Forelimb muscle (tissue), 1 donor: ENCODE measurements around the gene PAGR1. TPM values are rescaled to one million over a fixed set of nuclear protein-coding genes. Genes with fewer than 3 reads are reported as not detected.

ENCODE experiments used
- DNase-seq: peaks from one replicate; pipeline ENCODE4 v3.0.0-alpha.2; 2013; ENCODE audit warnings: low read depth
- polyA plus RNA-seq: library from polyadenylated mRNA; unstranded; fragments of 120-200 nt; gene quantifications from one replicate; pipeline ENCODE4 v1.2.1, GENCODE V29; 2013; ENCODE audit not compliant: insufficient read length

Gene PAGR1
- polyA plus RNA-seq, 1 donor: 28.4 TPM

DNA sequence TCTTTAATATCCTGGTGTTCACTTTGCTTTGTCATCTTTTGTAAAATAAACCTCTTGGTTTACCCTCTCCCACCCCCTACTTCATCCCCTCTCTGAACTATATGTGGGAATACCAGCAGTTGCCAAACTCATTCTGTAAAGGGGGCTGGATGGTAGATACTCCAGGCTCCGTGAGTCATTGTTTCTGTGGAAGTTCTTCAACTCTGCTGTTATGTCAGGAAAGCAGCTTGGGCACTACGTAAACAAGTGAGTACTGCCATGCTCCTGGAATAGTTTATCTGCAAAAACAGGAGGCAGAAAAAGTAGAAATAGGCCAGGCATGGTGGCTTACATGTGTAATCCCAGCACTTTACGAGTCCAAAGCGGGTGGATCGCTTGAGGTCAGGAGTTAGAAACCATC lies 21.9 kb downstream of the PAGR1 start:
- DNase-seq: no peak

DNA sequence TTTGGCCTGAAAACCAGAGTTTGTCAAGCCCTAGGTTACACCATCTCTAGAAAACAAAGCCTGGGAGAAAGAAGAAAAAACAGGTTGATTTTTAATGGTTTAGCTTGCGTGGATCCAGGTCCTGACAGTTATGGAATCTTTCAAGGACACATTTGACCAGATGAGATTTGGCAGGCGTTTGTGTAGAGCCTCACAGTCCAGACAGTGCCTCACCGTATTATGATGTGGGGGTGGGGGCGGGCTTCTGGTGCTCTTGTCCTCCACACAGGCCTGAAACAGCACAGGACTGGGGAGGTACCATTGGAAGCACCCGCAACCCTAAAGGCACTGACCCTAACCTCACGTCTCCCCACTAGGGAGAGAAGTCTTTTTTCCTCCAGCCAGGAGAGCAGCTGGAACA lies 23.9 kb downstream of the PAGR1 start:
- no peak for DNase-seq

DNA sequence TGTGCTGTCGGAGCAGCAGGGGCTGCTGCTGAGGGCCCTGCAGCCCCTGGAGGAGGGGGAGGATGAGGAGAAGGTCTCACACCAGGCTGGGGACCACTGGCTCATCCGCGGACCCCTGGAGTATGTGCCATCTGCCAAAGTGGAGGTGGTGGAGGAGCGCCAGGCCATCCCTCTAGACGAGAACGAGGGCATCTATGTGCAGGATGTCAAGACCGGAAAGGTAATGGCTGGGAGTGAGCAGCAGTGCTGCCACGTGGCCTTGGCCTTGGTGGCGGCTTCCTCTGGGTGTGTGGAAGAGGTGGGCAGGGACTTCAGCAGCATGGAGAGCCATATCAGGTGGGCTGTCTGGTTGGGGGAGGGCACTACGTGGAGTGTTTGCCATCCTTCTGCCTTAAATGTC lies 24.3 kb downstream of the PAGR1 start:
- DNase-seq: no peak

DNA sequence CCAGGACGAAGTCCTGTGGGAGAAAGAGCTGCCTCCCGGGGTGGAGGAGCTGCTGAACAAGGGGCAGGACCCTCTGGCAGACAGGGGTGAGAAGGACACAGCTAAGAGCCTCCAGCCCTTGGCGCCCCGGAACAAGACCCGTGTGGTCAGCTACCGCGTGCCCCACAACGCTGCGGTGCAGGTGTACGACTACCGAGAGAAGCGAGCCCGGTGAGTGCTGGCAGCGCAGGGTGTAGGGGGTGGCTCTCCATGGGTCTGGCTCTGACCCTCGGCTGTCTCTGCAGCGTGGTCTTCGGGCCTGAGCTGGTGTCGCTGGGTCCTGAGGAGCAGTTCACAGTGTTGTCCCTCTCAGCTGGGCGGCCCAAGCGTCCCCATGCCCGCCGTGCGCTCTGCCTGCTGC lies 25.7 kb downstream of the PAGR1 start:
- DNase-seq: no peak

DNA sequence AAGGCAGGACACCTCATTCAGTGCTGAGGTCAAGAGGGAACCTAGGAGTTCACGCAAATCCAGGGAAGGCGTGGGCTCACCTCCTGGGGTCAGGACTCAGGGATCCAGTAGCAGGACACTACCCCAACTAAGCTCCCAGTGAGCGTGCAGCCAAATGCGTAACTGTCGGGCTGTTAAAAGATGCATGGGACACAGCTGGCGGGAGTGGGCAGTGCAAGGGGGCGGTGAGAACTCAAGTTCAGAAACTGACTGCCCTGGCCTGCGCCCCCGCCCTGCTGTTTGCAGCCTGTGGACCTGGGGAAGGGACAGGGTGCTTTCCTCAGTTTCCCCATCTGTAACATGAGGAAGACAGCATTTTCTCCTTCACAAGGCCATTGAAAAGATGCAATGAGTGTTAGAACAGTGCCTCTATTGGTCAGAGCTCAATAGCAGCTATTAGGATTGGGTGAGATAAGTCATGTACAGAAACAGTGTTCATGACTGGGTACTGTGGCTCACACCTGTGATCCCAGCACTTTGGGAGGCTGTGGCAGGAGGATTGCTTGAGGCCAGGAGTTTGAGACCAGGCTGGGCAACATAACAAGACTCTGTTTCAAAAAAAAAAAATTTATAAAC lies 26.9 kb downstream of the PAGR1 start:
- DNase-seq: no peak

DNA sequence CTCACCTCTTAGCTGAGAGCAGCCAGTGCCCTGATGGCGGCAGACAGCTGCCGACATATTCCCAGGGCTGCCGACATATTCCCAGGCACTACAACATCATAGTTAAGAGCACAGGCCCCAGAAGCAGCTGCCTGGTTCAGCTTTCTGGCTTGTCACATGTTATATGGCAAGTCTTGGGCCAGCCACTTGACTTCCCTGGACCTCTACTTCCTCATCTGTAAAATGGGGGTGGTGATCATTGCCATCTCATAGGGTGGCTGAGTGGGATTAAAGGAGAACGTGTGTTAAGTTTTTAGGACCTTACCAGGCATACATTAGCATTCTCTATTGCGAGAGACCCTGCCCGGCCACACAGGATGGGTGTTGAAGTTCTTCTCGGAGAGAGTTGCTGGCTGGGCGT lies 28.0 kb downstream of the PAGR1 start:
- DNase-seq: no peak

DNA sequence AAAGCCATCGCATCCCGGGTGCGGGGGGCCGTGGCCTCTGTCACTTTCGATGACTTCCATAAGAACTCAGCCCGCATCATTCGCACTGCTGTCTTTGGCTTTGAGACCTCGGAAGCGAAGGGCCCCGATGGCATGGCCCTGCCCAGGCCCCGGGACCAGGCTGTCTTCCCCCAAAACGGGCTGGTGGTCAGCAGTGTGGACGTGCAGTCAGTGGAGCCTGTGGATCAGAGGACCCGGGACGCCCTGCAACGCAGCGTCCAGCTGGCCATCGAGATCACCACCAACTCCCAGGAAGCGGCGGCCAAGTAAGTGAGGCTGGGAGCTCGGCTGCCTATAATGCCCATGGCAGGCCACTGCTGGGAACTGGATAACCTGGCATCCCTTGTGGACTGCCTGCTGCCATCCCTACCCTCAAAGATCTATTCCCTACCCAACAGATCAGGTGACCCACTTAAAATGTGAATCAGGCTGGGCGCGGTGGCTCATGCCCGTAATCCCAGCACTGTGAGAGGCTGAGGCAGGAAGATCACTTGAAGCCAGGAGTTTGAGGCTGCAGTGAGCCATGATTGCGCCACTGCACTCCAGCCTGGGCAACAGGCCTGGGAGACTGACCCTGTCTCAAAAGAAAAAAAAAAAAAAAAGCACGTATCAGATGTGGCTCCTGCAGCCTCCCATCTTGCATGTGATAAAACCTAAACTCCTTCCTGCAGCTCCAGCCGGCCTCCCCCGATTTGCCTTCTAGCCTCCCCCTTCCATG lies 28.8 kb downstream of the PAGR1 start:
- no peak for DNase-seq

DNA sequence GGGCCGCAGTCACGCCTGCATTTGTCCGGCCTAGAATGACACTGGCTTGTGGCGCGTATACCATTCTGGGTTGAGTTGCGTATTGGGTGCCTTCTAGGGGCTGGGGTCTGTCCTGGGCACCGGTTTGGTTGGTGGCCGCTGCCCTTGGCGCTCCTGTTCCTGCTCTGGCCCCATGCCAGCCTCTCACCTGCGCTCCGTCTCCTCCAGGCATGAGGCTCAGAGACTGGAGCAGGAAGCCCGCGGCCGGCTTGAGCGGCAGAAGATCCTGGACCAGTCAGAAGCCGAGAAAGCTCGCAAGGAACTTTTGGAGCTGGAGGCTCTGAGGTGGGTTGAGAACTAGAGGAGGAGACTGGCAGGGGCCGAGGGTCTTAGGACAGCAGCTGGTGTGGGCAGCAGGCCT lies 29.7 kb downstream of the PAGR1 start:
- DNase-seq: no peak

DNA sequence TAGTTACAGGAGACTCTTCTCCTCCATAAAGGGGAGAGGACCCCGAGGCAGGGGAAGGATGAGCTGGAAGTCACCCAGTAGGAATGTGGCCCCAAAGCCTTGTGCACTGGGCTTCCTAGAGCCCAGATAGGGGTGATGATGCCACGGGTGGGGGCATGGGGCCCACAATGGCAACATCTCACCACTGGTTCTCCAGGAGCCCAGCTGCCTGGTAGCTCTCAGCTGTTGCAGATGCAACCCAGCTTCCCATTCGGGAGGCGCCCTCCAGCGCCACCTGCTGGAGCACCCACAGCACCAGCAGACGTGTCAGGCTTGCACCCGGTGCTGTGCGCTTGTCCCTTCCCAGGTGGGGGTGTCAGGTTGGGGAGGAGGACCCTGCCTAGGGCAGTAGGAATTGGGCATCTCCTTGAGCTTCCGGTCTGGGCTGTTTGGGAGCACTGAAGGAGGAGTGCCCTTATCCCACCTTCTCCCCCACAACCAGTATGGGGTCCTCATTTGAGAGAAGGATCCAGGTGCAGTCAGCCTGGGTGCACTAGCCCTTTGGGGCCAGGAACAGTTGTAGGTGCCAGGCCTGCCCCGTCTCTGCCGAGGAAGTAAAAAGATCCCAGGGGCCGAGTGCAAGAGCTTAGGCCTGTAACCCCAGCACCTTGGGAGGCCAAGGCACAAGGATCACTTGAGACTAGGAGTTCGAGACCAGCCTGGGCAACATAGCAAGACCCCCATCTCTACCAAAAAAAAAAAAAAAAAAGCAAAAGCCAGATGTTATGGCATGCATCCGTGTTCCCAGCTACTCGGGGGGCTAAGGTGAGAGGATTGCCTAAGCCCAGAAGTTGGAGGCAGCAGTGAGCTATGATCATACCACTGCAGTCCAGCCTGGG lies 32.7 kb downstream of the PAGR1 start:
- DNase-seq: no peak

DNA sequence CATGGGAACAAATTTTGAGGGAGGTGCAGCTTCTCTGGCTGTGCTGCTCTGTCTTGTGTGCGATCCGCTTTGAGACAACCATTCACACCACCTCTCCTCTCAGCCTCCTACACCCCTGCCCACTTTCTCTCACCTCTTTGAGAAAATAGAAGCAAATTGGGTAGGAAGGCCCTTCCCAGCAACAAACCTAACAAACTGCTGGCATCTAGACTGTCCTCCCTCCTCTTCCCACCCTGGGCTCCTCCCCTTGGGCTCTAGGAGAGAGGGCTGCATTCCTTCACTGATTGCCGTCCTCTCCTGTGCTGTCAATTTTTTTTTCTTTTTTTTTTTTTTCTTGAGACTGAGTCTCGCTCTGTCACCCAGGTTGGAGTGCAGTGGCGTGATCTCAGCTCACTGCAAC lies 33.6 kb downstream of the PAGR1 start:
- DNase-seq: no peak

DNA sequence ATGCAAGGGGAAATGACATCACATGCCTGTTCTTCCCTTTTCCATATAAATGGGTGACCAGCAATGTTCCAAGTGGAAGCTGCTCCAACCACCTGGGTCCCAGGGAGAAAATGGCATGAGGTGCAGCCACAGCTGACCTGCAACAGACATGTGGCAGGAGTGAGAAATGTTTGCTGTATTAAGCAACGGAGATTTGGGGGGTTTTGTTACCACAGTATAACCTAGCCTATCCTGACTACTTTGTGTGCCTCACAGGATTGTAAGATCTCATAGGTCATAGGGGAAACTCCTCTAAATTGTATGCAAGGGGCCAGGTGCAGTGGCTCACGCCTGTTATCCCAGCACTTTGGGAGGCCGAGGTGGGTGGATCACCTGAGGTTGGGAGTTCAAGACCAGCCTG lies 35.0 kb downstream of the PAGR1 start:
- DNase-seq: no peak

DNA sequence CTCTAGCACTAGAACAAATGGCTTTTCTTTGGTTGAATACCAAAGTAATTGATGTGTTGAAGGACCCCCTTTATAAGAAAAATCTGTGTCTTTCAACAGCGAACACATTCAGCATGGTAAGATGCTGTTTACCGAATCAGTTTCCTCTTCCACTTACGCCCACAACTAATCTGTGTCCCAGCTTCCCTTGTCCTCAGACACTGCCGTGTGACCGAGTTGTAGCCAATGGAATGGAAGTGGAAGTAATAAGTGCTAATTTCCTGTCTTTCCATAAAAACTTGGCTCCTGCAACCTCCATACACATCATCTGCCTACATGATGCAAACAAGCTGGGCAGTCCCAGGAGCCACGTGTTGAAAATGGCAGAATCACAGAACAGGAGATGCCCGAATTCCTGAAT lies 36.7 kb downstream of the PAGR1 start:
- DNase-seq: peak; percentile 17

DNA sequence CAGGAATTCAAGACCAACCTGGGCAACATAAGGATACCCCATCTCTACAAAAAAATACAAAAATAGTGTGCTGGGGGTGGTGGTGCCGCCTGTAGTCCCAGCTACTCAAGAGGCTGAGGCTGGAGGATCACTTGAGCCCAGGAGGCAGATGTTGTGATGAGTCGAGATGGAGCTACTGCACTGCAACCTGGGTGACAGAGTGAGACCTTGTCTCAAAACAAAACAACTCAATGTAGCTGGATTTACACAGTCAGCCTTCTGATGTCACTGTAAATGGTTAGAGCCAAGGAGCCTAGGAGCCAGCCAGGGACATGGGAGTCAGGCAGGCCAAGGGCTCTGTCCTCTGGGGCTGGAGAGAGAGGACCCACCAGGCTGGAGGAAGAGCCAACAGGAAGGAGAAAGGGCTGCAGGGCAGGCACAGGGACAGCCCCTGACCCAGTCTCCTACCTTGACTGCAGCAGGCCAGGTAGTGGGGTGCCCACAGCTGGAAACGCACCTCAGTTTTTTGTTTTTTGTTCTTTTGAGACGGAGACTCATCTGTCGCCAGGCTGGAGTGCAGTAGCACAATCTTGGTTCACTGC lies 38.7 kb downstream of the PAGR1 start:
- DNase-seq: no peak

DNA sequence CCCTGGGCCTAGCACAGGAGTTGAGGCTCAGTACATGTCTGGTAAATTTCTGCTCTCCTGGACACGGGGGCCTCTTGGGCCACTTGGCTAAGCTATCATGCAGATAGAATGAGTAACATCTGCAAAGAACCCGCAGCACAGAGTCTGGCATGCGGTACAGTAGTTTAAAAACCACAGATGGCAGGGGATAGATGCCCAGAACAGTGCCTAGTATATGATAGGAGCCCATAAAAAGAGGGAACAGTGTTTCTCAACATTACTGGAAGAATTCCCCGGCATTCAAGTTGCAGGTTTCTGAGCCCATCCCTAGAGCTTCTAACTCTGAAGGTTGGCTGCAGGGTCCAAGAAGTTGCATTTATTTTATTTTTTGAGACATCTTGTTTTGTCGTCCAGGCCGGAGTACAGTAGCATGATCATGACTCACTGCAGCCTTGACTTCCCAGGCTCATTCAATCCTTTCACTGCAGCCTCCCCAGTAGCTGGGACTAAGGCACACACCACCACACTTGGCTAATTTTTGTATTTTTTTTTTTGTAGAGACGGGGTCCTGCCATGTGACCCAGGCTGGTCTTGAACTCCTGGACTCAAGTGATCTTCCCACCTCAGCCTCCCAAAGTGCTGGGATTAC lies 41.3 kb downstream of the PAGR1 start:
- no peak for DNase-seq

DNA sequence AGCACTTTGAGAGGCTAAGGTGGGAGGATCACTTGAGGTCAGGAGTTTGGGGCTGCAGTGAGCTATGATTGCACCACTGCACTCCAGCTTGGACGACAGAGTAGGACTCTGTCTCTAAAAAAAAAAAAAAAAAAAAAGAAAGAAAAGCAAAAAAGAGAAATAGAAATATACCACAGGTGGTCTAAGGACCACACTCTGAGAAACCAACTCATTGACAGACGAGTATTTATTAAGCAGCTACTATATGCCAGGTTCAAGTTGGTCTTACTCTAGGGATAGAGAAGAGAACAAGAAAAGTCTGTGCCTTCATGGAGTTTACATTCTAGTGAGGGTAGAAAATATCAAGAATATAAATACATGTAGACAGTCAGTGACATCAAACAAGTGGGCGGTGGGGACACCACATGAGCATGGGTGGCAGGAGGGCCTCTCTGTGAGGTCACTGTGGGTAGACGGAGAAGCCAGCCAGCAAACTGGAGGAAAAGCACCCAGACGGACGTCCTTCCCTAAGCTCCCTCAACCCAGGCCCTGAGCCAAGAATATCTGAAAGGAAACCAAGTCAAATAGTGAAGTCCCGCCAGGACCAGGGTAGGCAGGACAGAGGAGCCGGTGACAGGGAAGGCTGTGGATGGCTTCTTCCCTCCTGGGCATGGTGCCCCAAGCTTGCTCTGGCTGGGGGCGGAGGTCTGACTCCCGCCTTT lies 42.3 kb downstream of the PAGR1 start:
- DNase-seq: no peak

DNA sequence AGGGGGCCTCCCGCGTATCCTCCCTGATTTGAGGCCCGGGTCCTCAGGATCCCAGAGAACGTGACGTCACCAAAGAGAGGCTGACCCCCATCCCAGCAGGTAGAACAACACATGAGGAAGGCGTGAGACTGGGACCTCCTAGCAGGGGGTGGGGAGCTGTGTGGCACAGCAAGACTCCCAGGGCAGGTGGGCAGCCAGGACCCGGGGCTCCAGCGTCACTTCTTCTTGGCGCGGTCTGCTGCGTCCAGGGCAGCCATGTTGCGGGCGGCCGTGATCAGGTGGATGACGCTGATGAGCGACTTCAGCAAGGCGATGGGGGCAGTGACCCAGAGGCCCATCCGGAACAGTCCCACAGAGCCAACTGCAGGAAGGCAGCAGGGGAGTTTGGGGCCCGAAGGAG lies 43.0 kb downstream of the PAGR1 start:
- DNase-seq: no peak

DNA sequence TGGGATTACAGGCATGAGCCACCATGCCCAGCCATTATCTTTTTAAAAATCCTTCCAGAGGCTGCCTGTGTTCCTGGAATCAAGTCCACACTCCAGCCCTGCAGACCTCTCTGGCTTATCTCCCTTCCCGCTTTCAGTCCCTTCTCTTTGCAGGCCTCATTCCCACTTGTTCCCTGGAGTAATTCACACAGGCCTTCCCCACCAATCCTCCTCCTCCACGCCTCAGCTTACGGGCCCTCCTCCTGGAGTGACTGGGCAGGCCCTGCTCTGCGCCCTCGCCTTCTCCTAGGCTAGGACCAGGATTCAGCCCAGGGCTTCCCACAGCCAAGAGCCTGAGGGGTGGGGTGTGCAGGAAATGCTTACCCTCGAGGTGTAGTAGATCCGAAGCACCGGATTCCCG lies 44.3 kb downstream of the PAGR1 start:
- DNase-seq: no peak

DNA sequence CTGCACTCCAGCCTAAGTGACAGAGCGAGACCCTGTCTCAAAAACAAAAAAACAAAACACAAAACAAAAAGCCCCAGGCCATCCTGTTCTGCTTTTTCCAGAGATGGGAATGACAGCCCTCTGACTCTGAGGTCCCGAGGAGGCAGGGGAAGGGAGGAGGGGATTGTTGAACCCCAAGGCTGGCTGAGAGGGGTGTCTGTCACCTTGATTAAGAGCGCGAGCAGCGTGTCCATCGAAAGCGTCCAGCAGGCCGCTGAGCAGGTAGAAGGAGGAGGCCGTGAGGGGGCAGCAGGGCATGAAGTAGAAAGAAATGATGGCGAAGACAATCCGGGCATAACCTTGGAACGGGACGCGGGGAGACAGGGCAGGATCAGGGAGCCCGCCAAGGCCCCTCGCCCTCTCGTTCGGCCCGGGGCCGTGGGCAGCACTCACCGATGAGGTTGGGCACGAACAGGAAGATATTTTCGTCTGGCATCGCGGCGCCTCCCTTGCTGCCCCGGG lies 46.5 kb downstream of the PAGR1 start:
- DNase-seq: no peak

DNA sequence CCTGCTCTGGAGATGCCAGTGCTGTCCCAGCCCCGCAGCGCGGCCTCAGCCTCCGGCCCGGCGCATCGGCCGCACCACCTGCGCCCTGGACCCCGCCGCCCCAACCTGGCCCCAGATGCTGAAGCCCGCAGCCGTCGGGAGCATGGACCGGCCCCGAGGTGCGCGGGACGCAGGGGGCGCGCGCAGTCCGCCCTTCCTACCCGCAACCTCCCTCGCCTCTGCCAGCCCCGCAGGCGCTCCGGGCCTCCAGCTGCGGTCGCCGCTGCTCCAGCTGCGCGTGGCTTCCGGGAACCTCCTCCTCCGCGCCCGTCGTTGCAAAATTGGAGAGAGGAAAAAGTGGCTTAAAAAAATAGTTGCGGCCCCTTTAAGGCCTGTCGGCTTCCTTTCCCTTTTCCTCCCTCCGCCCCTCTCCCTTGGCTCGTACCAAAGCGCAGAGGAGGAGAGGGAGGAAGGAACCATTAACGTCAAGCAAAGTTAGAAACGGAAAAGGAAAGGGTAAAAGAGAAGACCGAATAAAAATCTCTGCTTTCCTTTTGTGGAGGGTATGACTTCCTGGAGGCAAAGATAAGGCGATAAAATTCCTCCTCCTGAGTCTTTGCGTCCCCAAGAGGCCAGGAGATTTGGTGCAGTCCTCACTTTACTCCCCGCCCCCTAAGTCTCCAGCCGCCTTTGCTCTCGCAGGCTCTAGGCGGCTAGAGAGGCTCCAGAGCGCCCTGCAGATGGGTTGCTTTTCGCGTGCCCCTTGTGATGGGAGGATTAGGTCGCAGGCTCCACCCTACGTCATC lies 47.1 kb downstream of the PAGR1 start, which contains the start of gene CDIPT:
Gene CDIPT (minus strand): TSS at position 343 of the 785 bp plus-strand sequence. CDS start 369 bp downstream, outside the sequence.
- peak; percentile 94 for DNase-seq

DNA sequence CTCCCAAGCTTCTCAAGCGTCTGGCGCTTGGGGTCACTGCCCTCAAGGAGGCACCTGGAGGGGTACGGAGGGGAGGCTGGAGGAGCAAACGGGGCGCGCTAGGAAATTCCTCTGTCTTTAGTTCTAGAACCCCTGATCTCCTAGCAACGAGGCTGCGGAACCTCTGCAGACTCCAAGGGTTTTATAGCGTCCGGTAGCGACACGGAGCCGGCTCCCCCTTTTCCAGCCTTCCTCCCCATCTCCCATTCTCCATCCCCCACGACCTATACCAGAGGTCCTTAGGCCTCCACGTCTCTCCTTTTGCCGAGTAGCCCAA lies 47.7 kb downstream of the PAGR1 start:
- DNase-seq: no peak
